ENCODE measurements around the gene RUNX1. TPM values are rescaled to one million over a fixed set of nuclear protein-coding genes. Genes with fewer than 3 reads are reported as not detected.

The RUNX1 gene
- polyA plus RNA-seq, 1 donor: 9.2 TPM

GRCh38 chr21:35063428-35064172 is 14.5 kb upstream of the RUNX1 start:
- no peak overlapping the region for H3K27ac ChIP-seq (ENCODE audit: low read length)
- H3K9me3 ChIP-seq (ENCODE audit: control insufficient read depth, low read depth, low read length): no peaks in the 10 kb centered on the region
- no peaks in the 10 kb centered on the region for H3K27me3 ChIP-seq (ENCODE audit: control insufficient read depth, insufficient read depth, low read length)
- no peak overlapping the region for H3K4me3 ChIP-seq (ENCODE audit: low read length)
- H3K4me1 ChIP-seq (ENCODE audit: control insufficient read depth, insufficient read depth, low read length): no peaks in the 10 kb centered on the region
- DNase-seq: no peak
- no CpG with 5 or more reads among the region's 6 CpGs for WGBS (ENCODE audit: insufficient coverage, low lambda C conversion rate)
- H3K36me3 ChIP-seq (ENCODE audit: control insufficient read depth, insufficient read depth, low read length): no peaks in the 10 kb centered on the region

- Histone ChIP-seq H3K36me3 (ENCODE audit: control insufficient read depth, insufficient read depth, low read length) (no peaks in the 10 kb centered on the region), H3K27me3 (ENCODE audit: control insufficient read depth, insufficient read depth, low read length) (no peaks in the 10 kb centered on the region), H3K9me3 (ENCODE audit: control insufficient read depth, low read depth, low read length) (no peaks in the 10 kb centered on the region), H3K4me3 (ENCODE audit: low read length) (no peak overlapping the region), H3K27ac (ENCODE audit: low read length) (no peak overlapping the region), H3K4me1 (ENCODE audit: control insufficient read depth, insufficient read depth, low read length) (no peaks in the 10 kb centered on the region)
- no peak for DNase-seq
- WGBS (ENCODE audit: insufficient coverage, low lambda C conversion rate): 100% methylated on average over 2 of the region's 3 CpGs
Measured at GRCh38 chr21:35062016-35062415, 12.9 kb upstream of the RUNX1 start.

- Histone ChIP-seq H3K9me3 (ENCODE audit: control insufficient read depth, low read depth, low read length) (no peaks in the 10 kb centered on the region), H3K36me3 (ENCODE audit: control insufficient read depth, insufficient read depth, low read length) (no peaks in the 10 kb centered on the region), H3K27me3 (ENCODE audit: control insufficient read depth, insufficient read depth, low read length) (no peaks in the 10 kb centered on the region), H3K4me1 (ENCODE audit: control insufficient read depth, insufficient read depth, low read length) (no peaks in the 10 kb centered on the region), H3K4me3 (ENCODE audit: low read length) (no peak overlapping the region), H3K27ac (ENCODE audit: low read length) (no peak overlapping the region)
- no peak for DNase-seq
- 100% methylated on average over 3 of the region's 3 CpGs for WGBS (ENCODE audit: insufficient coverage, low lambda C conversion rate)
Measured at GRCh38 chr21:35059742-35060141, 10.6 kb upstream of the RUNX1 start.

GRCh38 chr21:35058058-35058457 is 9.0 kb upstream of the RUNX1 start:
- DNase-seq: no peak
- H3K27ac ChIP-seq (ENCODE audit: low read length): no peak overlapping the region
- H3K9me3 ChIP-seq (ENCODE audit: control insufficient read depth, low read depth, low read length): no peaks in the 10 kb centered on the region
- H3K36me3 ChIP-seq (ENCODE audit: control insufficient read depth, insufficient read depth, low read length): no peaks in the 10 kb centered on the region
- 100% methylated on average over 1 of the region's 1 CpG for WGBS (ENCODE audit: insufficient coverage, low lambda C conversion rate)
- no peak overlapping the region for H3K4me3 ChIP-seq (ENCODE audit: low read length)
- H3K27me3 ChIP-seq (ENCODE audit: control insufficient read depth, insufficient read depth, low read length): no peaks in the 10 kb centered on the region
- no peaks in the 10 kb centered on the region for H3K4me1 ChIP-seq (ENCODE audit: control insufficient read depth, insufficient read depth, low read length)

GRCh38 chr21:35057428-35057827 is 8.3 kb upstream of the RUNX1 start:
- Histone ChIP-seq H3K9me3 (ENCODE audit: control insufficient read depth, low read depth, low read length) (no peaks in the 10 kb centered on the region), H3K4me1 (ENCODE audit: control insufficient read depth, insufficient read depth, low read length) (no peaks in the 10 kb centered on the region), H3K4me3 (ENCODE audit: low read length) (no peak overlapping the region), H3K27ac (ENCODE audit: low read length) (no peak overlapping the region), H3K36me3 (ENCODE audit: control insufficient read depth, insufficient read depth, low read length) (no peaks in the 10 kb centered on the region), H3K27me3 (ENCODE audit: control insufficient read depth, insufficient read depth, low read length) (no peaks in the 10 kb centered on the region)
- no CpG with 5 or more reads among the region's 7 CpGs for WGBS (ENCODE audit: insufficient coverage, low lambda C conversion rate)
- no peak for DNase-seq

GRCh38 chr21:35053356-35054096 is 4.4 kb upstream of the RUNX1 start:
- H3K36me3 ChIP-seq (ENCODE audit: control insufficient read depth, insufficient read depth, low read length): no peaks in the 10 kb centered on the region
- no peaks in the 10 kb centered on the region for H3K9me3 ChIP-seq (ENCODE audit: control insufficient read depth, low read depth, low read length)
- H3K27me3 ChIP-seq (ENCODE audit: control insufficient read depth, insufficient read depth, low read length): no peaks in the 10 kb centered on the region
- no peak for DNase-seq
- H3K4me3 ChIP-seq (ENCODE audit: low read length): no peak overlapping the region
- WGBS (ENCODE audit: insufficient coverage, low lambda C conversion rate): no CpG with 5 or more reads among the region's 11 CpGs
- H3K27ac ChIP-seq (ENCODE audit: low read length): no peak overlapping the region
- H3K4me1 ChIP-seq (ENCODE audit: control insufficient read depth, insufficient read depth, low read length): no peaks in the 10 kb centered on the region

- no peak for DNase-seq
- no peaks in the 10 kb centered on the region for H3K27me3 ChIP-seq (ENCODE audit: control insufficient read depth, insufficient read depth, low read length)
- H3K27ac ChIP-seq (ENCODE audit: low read length): no peak overlapping the region
- no peaks in the 10 kb centered on the region for H3K36me3 ChIP-seq (ENCODE audit: control insufficient read depth, insufficient read depth, low read length)
- WGBS (ENCODE audit: insufficient coverage, low lambda C conversion rate): no CpG with 5 or more reads among the region's 3 CpGs
- no peaks in the 10 kb centered on the region for H3K4me1 ChIP-seq (ENCODE audit: control insufficient read depth, insufficient read depth, low read length)
- no peaks in the 10 kb centered on the region for H3K9me3 ChIP-seq (ENCODE audit: control insufficient read depth, low read depth, low read length)
- no peak overlapping the region for H3K4me3 ChIP-seq (ENCODE audit: low read length)
Measured at GRCh38 chr21:35052801-35053200, 3.7 kb upstream of the RUNX1 start.

- H3K4me1 ChIP-seq (ENCODE audit: control insufficient read depth, insufficient read depth, low read length): no peaks in the 10 kb centered on the region
- no peaks in the 10 kb centered on the region for H3K36me3 ChIP-seq (ENCODE audit: control insufficient read depth, insufficient read depth, low read length)
- H3K27me3 ChIP-seq (ENCODE audit: control insufficient read depth, insufficient read depth, low read length): no peaks in the 10 kb centered on the region
- H3K9me3 ChIP-seq (ENCODE audit: control insufficient read depth, low read depth, low read length): no peaks in the 10 kb centered on the region
- WGBS (ENCODE audit: insufficient coverage, low lambda C conversion rate): no CpG with 5 or more reads among the region's 12 CpGs
- peak; percentile 70 to 75 for DNase-seq
- H3K4me3 ChIP-seq (ENCODE audit: low read length): no peak overlapping the region
- no peak overlapping the region for H3K27ac ChIP-seq (ENCODE audit: low read length)
Measured at GRCh38 chr21:35051287-35051818, 2.3 kb upstream of the RUNX1 start.

- Histone ChIP-seq H3K4me1 (ENCODE audit: control insufficient read depth, insufficient read depth, low read length) (no peaks in the 10 kb centered on the region), H3K4me3 (ENCODE audit: low read length) (no peak overlapping the region), H3K27ac (ENCODE audit: low read length) (no peak overlapping the region), H3K36me3 (ENCODE audit: control insufficient read depth, insufficient read depth, low read length) (no peaks in the 10 kb centered on the region), H3K27me3 (ENCODE audit: control insufficient read depth, insufficient read depth, low read length) (no peaks in the 10 kb centered on the region), H3K9me3 (ENCODE audit: control insufficient read depth, low read depth, low read length) (no peaks in the 10 kb centered on the region)
- no peak for DNase-seq
- 96% methylated on average over 4 of the region's 15 CpGs for WGBS (ENCODE audit: insufficient coverage, low lambda C conversion rate)
Measured at GRCh38 chr21:35050348-35051286, 1.5 kb upstream of the RUNX1 start.

GRCh38 chr21:35048183-35048601 is 910 bp downstream of the RUNX1 start:
- no peak for DNase-seq
- H3K27ac ChIP-seq (ENCODE audit: low read length): no peak overlapping the region
- H3K27me3 ChIP-seq (ENCODE audit: control insufficient read depth, insufficient read depth, low read length): no peaks in the 10 kb centered on the region
- no CpG with 5 or more reads among the region's 6 CpGs for WGBS (ENCODE audit: insufficient coverage, low lambda C conversion rate)
- H3K4me3 ChIP-seq (ENCODE audit: low read length): peak overlapping the region; percentile 6
- no peaks in the 10 kb centered on the region for H3K36me3 ChIP-seq (ENCODE audit: control insufficient read depth, insufficient read depth, low read length)
- H3K9me3 ChIP-seq (ENCODE audit: control insufficient read depth, low read depth, low read length): no peaks in the 10 kb centered on the region
- H3K4me1 ChIP-seq (ENCODE audit: control insufficient read depth, insufficient read depth, low read length): no peaks in the 10 kb centered on the region

All from large intestine (tissue), 3 donors.